GM18909 (cell line): Measurements from ENCODE around the gene GREB1.

ENCODE experiments used
- ATAC-seq: cut with Tn5 transposase; IDR thresholded peaks from one replicate; pipeline ENCODE4 v1.9.1; 2021; ENCODE audit warnings: mild to moderate bottlenecking; ENCODE audit not compliant: unreplicated experiment, poor library complexity

Gene GREB1

DNA sequence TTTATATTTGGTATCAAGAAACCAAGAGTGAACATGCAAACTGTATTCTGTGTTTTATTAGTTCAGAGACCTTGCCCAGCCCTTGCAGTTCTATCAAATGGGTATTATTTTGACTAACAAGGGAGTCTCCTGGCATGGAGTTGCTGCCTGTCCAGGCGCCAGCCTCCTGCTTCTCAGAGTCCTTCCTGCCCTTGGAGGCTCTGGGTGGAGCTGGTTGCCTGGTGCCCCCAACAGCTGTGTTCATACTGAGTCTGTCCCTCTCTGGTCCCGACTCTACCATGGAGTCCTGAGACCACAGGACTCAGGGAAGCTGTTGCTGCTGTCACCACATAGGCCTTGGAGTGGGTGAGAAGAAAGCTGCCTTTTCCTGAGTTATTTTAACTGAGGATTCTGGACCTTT, 26.3 kb upstream of the GREB1 start:
- no peak for ATAC-seq

DNA sequence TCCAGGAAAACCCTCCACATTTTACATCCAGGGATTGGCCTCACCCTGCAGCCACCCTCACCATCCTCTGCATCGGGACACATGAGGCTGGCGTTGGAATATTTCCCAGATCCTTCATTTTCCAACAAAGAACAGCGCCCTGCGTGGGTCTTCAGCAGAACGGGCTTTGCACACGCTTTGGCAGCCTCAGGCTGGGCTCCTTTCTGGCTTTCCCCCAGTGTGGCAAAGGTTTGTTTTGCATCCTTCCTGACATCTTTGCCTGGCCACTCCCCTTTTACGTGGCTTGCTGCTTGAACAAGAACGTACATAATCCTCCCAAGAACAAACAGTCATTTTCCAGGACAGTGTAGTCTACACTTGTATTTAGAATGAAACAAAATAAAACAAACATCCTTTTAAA, 25.6 kb upstream of the GREB1 start:
- no peak for ATAC-seq

DNA sequence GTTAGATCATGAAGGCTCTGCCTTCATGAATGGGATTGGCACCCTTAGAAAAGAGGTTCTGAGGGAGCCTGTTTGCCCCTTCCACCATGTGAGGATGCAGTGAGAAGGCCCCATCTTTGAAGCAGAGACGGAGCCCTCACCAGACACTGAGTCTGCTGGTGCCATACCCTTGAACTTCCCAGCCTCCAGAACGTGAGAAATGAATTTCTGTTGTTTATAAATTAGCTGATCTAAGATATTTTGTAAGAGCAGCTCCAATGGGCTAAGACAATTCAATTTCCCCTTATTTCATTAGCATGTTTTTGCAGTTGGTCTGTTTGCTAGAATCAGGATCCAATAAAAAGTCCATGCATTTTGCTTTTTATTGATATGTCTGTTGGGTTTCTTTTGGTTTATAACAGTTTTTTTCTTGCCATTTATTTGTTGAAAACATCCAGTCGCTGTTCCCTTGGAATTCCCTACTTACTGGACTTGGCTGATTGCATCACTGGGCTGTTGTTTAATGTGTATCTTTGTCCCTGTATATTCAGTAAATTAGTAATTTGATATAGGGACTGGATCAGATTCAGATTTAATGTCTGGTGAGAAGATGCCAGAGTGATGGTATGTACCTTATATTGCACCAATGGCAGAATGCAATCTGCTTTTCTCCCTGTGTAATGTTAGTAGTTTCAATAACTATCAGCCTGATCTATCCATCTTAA, 24.0 kb upstream of the GREB1 start:
- ATAC-seq, result no peak

GRCh38 chr2:11512431-11512830, 21.4 kb upstream of the GREB1 start:
- no peak for ATAC-seq

GRCh38 chr2:11513319-11513718, 20.5 kb upstream of the GREB1 start:
- ATAC-seq, result no peak

- no peak for ATAC-seq
Observed at GRCh38 chr2:11514081-11514730, 19.6 kb upstream of the GREB1 start.

DNA sequence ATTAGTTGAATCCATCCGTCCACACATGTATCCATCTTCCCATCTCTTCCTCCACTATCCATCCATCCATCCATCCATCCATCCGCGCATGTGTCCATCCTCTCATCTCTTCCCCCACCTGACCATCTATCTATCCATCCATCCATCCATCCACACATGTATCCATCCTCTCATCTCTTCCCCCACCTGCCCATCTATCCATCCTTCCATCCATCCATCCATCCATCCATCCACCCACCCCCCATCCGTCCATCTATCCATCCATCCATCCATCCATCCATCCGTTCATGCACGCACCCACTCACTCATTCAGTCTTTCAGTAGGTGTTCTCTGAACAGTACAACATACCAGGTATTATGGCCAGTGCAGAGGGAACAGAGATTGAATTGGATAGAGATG, 18.9 kb upstream of the GREB1 start:
- no peak for ATAC-seq

DNA sequence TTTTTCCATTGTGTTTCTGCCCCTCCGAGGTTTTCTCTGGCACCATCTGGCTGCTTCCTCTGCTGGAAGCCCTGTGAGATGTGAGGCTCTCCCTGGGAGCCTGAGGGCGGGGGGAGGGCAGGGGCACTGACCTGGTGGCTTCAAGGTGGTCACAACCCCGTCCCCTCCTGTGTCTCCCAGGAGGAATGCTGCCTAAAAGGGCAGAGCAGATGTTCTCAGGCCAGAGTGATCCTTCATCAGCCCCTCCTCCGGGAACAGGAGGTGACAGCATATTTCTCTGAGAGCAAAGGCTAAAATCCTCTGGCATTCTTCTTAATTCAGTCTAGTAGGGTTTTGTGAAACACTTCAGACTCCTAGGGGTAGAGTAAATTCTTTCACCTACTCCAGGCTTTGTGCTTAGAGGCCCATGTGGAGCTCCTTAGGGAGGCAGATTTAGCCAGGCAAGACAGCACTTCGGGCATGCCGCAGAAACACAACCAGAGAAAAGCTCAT, 18.3 kb upstream of the GREB1 start:
- ATAC-seq, result no peak

GRCh38 chr2:11516984-11517648, 16.7 kb upstream of the GREB1 start:
- ATAC-seq, result no peak

GRCh38 chr2:11517906-11518305, 15.9 kb upstream of the GREB1 start:
- no peak for ATAC-seq

- no peak for ATAC-seq
Observed at GRCh38 chr2:11520092-11520693, 13.7 kb upstream of the GREB1 start.

DNA sequence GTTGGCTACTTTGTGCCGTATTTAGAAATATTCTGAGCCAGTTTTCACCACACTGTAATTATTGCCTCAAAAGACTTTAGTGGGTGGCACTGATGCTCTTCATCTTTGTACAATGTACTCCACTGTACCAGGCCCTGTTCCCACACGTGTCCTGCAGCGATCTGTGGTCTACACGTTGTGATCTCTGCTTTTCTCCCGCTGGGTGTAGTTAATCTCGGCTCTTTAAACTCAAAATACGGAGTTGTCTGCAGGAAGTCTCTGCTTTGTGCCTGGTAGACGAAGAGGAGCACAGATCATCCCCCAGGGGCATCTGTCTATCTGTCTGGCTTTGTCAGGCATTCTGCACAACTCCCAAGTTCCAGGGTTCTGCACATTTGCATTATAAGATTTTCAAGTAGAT, 12.1 kb upstream of the GREB1 start:
- no peak for ATAC-seq

GRCh38 chr2:11524470-11524869, 9.4 kb upstream of the GREB1 start:
- no peak for ATAC-seq

DNA sequence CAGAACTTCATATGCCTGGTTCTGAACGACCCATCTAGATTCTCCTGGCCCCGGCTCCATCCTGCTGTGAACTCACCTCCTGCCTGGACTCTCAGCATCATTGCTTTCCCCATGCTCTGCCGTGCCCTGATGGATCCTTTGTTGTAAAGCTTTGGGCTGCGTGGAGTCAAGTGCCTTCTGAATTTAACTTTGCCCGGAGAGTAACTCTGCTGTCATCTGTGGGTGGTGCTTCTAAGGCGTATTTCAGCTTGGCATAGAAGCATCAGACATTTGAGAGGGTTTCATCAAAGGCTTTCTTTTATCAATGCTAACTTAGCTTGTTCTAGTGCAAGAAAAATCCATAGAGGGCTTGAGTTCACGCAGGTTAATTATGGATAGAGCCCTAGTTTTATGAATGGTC, 8.1 kb upstream of the GREB1 start:
- ATAC-seq, result no peak

- no peak for ATAC-seq
Observed at GRCh38 chr2:11527001-11527400, 6.8 kb upstream of the GREB1 start.

DNA sequence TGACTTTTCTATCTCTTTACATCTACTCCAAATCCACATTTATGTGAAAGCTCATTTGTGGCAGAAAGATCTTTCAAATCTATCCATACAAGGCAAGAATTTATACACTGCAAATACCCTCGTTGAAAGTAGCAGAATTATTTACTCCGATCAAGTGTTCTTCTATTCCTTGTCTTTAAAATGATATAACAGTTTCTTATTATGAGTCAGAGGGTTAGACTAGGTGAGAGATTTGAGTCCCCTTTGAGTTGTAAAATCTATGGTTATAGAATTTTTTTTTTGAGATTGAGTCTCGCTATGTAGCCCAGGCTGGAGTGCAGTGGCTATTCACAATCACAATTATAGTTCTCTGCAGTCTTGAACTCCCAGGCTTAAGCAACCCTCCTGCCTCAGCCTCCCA, 5.6 kb upstream of the GREB1 start:
- ATAC-seq, result no peak

- no peak for ATAC-seq
Observed at GRCh38 chr2:11530864-11531465, 2.9 kb upstream of the GREB1 start.

GRCh38 chr2:11532416-11533055, 1.3 kb upstream of the GREB1 start:
- no peak for ATAC-seq

DNA sequence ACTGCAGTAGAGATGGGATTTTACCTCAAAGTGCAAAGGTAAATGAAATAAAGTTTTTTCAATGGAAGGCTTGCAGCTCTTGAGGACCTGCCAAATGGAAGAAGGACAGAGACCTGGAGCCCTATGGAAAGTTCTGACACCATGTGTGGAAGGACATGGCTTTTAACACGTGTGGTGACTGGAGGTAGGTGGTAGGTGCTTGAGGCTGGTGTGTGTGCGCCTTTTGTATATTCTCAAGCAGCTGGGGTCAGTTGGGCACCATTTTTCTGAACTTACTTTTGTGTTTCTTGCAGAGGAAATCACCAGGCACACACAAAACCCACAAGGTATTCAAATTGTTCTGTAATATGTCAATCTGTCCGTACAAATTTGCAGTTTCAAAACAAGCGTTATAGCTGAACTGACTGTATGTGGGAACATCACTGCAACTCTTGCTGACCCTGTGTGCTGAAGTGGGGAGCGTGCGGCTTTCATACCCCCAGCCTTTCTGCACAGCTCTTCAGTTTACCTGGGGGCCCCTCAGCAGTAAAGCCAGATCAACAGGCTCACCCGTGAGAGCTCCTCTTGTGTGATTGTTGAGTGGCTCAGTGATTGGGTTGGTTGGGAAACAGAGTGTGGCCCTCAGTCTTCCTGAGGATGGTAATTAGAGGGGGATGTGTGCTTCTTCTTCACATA, 363 bp downstream of the GREB1 start:
- ATAC-seq, result no peak
